Measurements from ENCODE around the gene EXOC3L2. TPM values are rescaled to one million over a fixed set of nuclear protein-coding genes. Genes with fewer than 3 reads are reported as not detected.

The EXOC3L2 gene
- polyA plus RNA-seq, 3 donors: 6.0 to 7.1 (median 7.0) TPM

GRCh38 chr19:45182758-45183157 lies 62.4 kb downstream of the EXOC3L2 start:
- no peak for DNase-seq (ENCODE audit: low read depth in 3 of 3, low spot score in 2 of 3)

- DNase-seq (ENCODE audit: low read depth in 3 of 3, low spot score in 2 of 3): no peak
Observed at GRCh38 chr19:45180936-45181335, 64.3 kb downstream of the EXOC3L2 start.

- no peak for DNase-seq (ENCODE audit: low read depth in 3 of 3, low spot score in 2 of 3)
Observed at GRCh38 chr19:45179892-45180370, 65.3 kb downstream of the EXOC3L2 start.

- DNase-seq (ENCODE audit: low read depth in 3 of 3, low spot score in 2 of 3): no peak
Observed at GRCh38 chr19:45179072-45179891, 65.9 kb downstream of the EXOC3L2 start.

- DNase-seq (ENCODE audit: low read depth in 3 of 3, low spot score in 2 of 3): peak; percentile 100
Observed at GRCh38 chr19:45178262-45179071, 66.7 kb downstream of the EXOC3L2 start, which contains the start of gene BLOC1S3. Gene BLOC1S3, plus strand, starts transcription at chr19:45178784. Its CDS starts 513 bp downstream, at chr19:45179297.

GRCh38 chr19:45177817-45178261 lies 67.4 kb downstream of the EXOC3L2 start, which contains the start of gene TRAPPC6A:
Gene TRAPPC6A, minus strand, starts transcription at chr19:45178237. Its CDS starts 19 bp downstream, at chr19:45178218.
- no peak for DNase-seq (ENCODE audit: low read depth in 3 of 3, low spot score in 2 of 3)

- no peak for DNase-seq (ENCODE audit: low read depth in 3 of 3, low spot score in 2 of 3)
Observed at GRCh38 chr19:45175515-45176345, 69.5 kb downstream of the EXOC3L2 start.

GRCh38 chr19:45173816-45174215 lies 71.4 kb downstream of the EXOC3L2 start:
- DNase-seq (ENCODE audit: low read depth in 3 of 3, low spot score in 2 of 3): no peak

GRCh38 chr19:45172611-45173208 lies 72.5 kb downstream of the EXOC3L2 start:
- DNase-seq (ENCODE audit: low read depth in 3 of 3, low spot score in 2 of 3): no peak

GRCh38 chr19:45172173-45172572 lies 73.0 kb downstream of the EXOC3L2 start:
- no peak for DNase-seq (ENCODE audit: low read depth in 3 of 3, low spot score in 2 of 3)

GRCh38 chr19:45171211-45171623 lies 74.0 kb downstream of the EXOC3L2 start:
- no peak for DNase-seq (ENCODE audit: low read depth in 3 of 3, low spot score in 2 of 3)

GRCh38 chr19:45170146-45171106 lies 74.8 kb downstream of the EXOC3L2 start:
- no peak for DNase-seq (ENCODE audit: low read depth in 3 of 3, low spot score in 2 of 3)

GRCh38 chr19:45169602-45170001 lies 75.6 kb downstream of the EXOC3L2 start:
- DNase-seq (ENCODE audit: low read depth in 3 of 3, low spot score in 2 of 3): no peak

- DNase-seq (ENCODE audit: low read depth in 3 of 3, low spot score in 2 of 3): no peak
Observed at GRCh38 chr19:45168767-45169351, 76.3 kb downstream of the EXOC3L2 start.

GRCh38 chr19:45166723-45167252 lies 78.4 kb downstream of the EXOC3L2 start:
- DNase-seq (ENCODE audit: low read depth in 3 of 3, low spot score in 2 of 3): no peak

GRCh38 chr19:45164577-45165335 lies 80.5 kb downstream of the EXOC3L2 start:
- no peak for DNase-seq (ENCODE audit: low read depth in 3 of 3, low spot score in 2 of 3)

- DNase-seq (ENCODE audit: low read depth in 3 of 3, low spot score in 2 of 3): no peak
Observed at GRCh38 chr19:45163751-45164460, 81.3 kb downstream of the EXOC3L2 start.

Data from right renal cortex interstitium (tissue), 3 donors.